Right atrium auricular region (tissue), 2 donors: ENCODE data around the gene TM2D1. TPM values are rescaled to one million over a fixed set of nuclear protein-coding genes. Genes with fewer than 3 reads are reported as not detected.

Source experiments
- DNase-seq: peaks from one replicate; pipeline ENCODE4 v3.0.0-alpha.2; 2019; ENCODE audit warnings: low spot score
- H3K27ac ChIP-seq, 2 donors: fragments of 200-600 bp; sonication (generic); 1 replicate in 1 of 2; 2 replicates in 1 of 2; pipeline ENCODE4 v1.5.1; 2016 to 2019
- H3K27me3 ChIP-seq, 2 donors: fragments of 200-600 bp; sonication (generic); one replicate each; pipeline versions ENCODE4 v1.5.1 to v1.6.0; 2017 to 2019
- H3K36me3 ChIP-seq: fragments of 200-600 bp; sonication (generic); one replicate; pipeline ENCODE4 v1.5.1; 2016
- H3K4me1 ChIP-seq, 2 donors: fragments of 200-600 bp; sonication (generic); one replicate each; pipeline versions ENCODE4 v1.5.1 to v1.6.0; 2017 to 2019
- H3K4me3 ChIP-seq, 2 donors: fragments of 200-600 bp; sonication (generic); 1 replicate in 1 of 2; 2 replicates in 1 of 2; pipeline ENCODE4 v1.5.1; 2017 to 2019; ENCODE audit warnings: mild to moderate bottlenecking in 1 of 2, moderate library complexity in 1 of 2
- H3K9me3 ChIP-seq, 2 donors: fragments of 200-600 bp; sonication (generic); one replicate each; pipeline ENCODE4 v1.5.1; 2019
- total RNA-seq, 2 donors: library from RNA; depleted of rRNA; stranded (reverse); fragments of >200 nt; gene quantifications; one replicate each; pipeline ENCODE4 v1.1.0, GENCODE V29; 2016
- TF ChIP-seq, protein P1 (sequence below), 2 donors: fragments of 200-600 bp; sonication (generic); IDR thresholded peaks; one replicate each; pipeline ENCODE4 v1.5.1; 2019; ENCODE audit warnings: antibody characterized with exemption in 2 of 2

TM2D1 gene
- total RNA-seq, 2 donors from 2014 or later, result 46.0 to 79.0 TPM

DNA sequence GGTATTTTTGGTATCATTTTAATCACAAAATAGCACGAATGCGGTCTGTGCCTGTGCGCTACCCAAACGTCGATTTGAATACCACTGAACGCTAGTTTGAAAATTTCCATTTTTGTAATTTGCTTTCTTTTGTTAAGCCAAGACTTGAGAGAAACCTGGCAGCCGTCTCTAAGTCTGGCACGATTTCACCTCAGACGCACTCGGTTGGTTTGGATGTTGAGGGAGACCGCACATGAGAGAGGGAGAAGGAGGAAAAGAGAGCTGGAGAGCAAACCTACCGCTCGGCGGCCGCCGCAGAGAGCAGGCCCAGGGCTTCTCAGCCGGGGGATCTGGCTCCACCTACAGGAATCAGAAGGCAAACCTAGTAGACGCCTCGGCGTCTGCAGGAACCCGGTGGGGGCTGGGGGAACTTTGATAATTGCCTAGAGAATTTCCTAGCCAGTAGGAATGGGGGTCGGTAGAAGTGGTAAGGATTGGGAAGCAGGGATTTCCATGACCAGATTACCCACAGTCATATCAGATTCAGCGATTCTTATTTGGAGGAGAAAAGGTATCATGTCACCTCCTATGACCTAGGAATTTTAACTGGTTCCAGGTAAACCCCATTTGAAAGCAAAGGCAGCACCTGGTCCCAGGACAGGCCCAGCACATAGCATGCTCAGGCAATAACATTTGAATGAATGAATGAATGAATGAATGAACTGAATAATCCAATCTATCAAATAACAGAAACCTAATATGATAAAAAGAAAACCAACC is 83.2 kb downstream of the TM2D1 start:
- peak overlapping the region; percentile 38 to 76 for H3K27ac ChIP-seq
- DNase-seq, result peak; percentile 91
- no peaks in the 10 kb centered on the region for H3K36me3 ChIP-seq
- peak overlapping the region; percentile 3 to 28 for H3K4me3 ChIP-seq
- no peaks in the 10 kb centered on the region for H3K9me3 ChIP-seq
- TF ChIP-seq, protein P1, sequence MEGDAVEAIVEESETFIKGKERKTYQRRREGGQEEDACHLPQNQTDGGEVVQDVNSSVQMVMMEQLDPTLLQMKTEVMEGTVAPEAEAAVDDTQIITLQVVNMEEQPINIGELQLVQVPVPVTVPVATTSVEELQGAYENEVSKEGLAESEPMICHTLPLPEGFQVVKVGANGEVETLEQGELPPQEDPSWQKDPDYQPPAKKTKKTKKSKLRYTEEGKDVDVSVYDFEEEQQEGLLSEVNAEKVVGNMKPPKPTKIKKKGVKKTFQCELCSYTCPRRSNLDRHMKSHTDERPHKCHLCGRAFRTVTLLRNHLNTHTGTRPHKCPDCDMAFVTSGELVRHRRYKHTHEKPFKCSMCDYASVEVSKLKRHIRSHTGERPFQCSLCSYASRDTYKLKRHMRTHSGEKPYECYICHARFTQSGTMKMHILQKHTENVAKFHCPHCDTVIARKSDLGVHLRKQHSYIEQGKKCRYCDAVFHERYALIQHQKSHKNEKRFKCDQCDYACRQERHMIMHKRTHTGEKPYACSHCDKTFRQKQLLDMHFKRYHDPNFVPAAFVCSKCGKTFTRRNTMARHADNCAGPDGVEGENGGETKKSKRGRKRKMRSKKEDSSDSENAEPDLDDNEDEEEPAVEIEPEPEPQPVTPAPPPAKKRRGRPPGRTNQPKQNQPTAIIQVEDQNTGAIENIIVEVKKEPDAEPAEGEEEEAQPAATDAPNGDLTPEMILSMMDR (IDR thresholded peaks at IDR 0.05), result peak; percentile 72 to 85
- H3K27me3 ChIP-seq, result no peaks in the 10 kb centered on the region
- peaks cover 0 to 25% of the 10 kb centered on the region in 2 donors for H3K4me1 ChIP-seq

GRCh38 chr1:61640531-61641530 is 84.1 kb downstream of the TM2D1 start:
- peak overlapping the region in 1 of 2 donors; percentile 28 for H3K4me3 ChIP-seq
- peak overlapping the region; percentile 38 to 76 for H3K27ac ChIP-seq
- H3K27me3 ChIP-seq, result no peaks in the 10 kb centered on the region
- no peaks in the 10 kb centered on the region for H3K9me3 ChIP-seq
- DNase-seq, result no peak
- TF ChIP-seq, protein P1 (IDR thresholded peaks at IDR 0.05), result no peak
- peaks cover 0 to 25% of the 10 kb centered on the region in 2 donors for H3K4me1 ChIP-seq
- H3K36me3 ChIP-seq, result no peaks in the 10 kb centered on the region

DNA sequence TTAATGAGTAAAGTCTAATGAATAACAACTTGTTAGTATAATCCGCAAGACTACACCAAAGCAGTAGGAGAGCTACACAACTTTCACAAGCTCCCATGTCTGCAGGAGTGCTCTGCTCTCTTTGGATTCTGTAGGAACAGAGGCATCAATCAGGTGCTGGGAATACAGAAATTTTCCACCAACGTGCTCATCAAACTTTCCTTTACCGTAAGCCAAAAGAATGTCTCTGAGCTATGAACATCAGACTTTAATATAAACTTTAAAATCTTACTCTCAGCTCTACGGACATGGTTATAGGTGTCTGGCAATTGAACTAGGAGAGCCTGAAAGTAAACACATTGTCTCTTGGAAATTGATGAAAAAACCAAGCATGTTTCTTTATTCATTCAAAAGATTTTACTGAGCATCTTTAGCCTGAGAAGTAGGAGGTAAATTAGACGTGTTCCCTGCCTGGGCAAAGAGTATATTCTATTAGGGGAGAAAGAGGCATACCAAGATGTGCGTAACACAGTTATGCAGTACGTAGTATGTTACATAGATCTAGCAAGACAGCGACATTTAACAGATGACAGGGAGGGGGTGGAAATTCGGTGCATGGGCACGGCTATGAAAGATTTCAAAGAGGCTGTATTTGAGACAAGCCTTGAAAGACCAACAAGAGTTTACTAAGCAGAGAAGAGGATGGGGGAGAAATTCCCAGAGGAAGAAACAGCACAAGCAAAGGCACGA is 85.2 kb downstream of the TM2D1 start:
- H3K27ac ChIP-seq, result peak overlapping the region; percentile 38 to 76

DNA sequence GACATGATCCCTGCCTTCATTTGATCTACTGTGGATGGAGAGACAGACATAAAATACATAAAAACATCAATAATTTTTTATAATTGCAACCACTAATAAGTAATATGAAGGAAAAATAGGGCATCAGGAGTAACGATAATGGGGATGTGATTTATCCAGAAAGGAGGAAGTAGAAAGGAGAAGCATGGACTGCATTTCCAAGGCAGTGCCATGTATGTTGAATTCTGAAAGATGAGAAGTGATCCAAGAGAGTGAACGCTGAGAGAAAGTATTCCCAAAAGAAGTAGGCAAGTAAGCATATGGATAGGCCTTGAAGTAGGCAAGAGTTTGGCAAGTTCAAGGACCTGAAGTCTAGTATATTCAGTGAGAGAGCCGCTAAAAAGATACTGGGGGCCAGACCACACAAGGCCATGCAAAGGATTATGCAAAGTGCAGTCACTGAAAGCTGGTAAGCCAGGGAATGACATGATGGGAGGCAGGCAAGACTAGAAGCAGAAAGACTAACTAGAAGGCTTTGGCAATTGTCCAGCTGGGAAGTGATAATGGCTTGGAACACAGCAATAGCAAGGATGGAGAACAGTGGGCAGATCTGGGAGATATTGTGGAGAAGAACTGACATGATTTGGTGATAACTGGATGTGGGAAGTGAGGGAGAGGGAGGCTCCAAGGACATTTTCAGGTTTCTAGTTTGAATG is 85.9 kb downstream of the TM2D1 start:
- TF ChIP-seq, protein P1 (IDR thresholded peaks at IDR 0.05), result no peak
- no peaks in the 10 kb centered on the region for H3K27me3 ChIP-seq
- DNase-seq, result no peak
- peak overlapping the region; percentile 38 to 76 for H3K27ac ChIP-seq
- no peaks in the 10 kb centered on the region for H3K36me3 ChIP-seq
- no peaks in the 10 kb centered on the region for H3K9me3 ChIP-seq
- H3K4me1 ChIP-seq, result peaks cover 0 to 25% of the 10 kb centered on the region in 2 donors
- no peak overlapping the region for H3K4me3 ChIP-seq

More for the DNA sequence above, 85.2 kb downstream of the TM2D1 start:
- no peaks in the 10 kb centered on the region for H3K27me3 ChIP-seq
- H3K9me3 ChIP-seq, result no peaks in the 10 kb centered on the region
- no peak for DNase-seq
- peaks cover 0 to 25% of the 10 kb centered on the region in 2 donors for H3K4me1 ChIP-seq
- TF ChIP-seq, protein P1 (IDR thresholded peaks at IDR 0.05), result no peak
- no peaks in the 10 kb centered on the region for H3K36me3 ChIP-seq
- no peak overlapping the region for H3K4me3 ChIP-seq

DNA sequence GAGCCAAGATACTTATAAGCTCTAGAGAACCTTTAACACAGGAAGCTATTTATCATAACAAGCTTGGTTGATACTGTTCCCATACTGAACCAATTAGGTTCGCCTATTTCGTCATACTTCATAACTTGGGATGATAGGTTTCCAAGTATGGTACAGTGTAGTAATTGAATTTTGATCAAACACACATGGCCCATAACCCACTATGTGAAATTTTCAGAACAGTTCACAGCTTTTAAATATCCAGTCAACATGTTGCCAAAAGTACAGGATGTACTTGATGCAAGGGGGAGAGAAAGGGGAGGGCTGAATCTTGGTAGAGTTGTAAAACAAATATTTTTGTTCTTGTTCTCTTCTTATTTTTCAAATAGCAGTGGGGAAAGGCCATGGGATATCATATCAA is 86.6 kb downstream of the TM2D1 start:
- peak overlapping the region in 1 of 2 donors; percentile 76 for H3K27ac ChIP-seq
- no peak for DNase-seq

More for the DNA sequence above, 86.6 kb downstream of the TM2D1 start:
- H3K9me3 ChIP-seq, result no peaks in the 10 kb centered on the region
- H3K4me1 ChIP-seq, result peaks cover 0 to 25% of the 10 kb centered on the region in 2 donors
- TF ChIP-seq, protein P1 (IDR thresholded peaks at IDR 0.05), result no peak
- no peaks in the 10 kb centered on the region for H3K36me3 ChIP-seq
- H3K27me3 ChIP-seq, result no peaks in the 10 kb centered on the region
- H3K4me3 ChIP-seq, result no peak overlapping the region
